Upper lobe of left lung (tissue), 6 donors: Measurements from ENCODE around the gene CELSR2. TPM values are rescaled to one million over a fixed set of nuclear protein-coding genes. Genes with fewer than 3 reads are reported as not detected.

Experiments used
- ATAC-seq, 2 donors: fragments of 200-7000 bp; cut with Tn5 transposase; one replicate each; pipeline ENCODE4 v1.9.1; 2022; ENCODE audit warnings: mild to moderate bottlenecking in 2 of 2, moderate library complexity in 2 of 2; ENCODE audit not compliant: low FRiP score in 2 of 2
- DNase-seq, 2 donors: peaks; one replicate each; pipeline ENCODE4 v3.0.0-alpha.2; 2019 to 2020
- H3K27ac ChIP-seq, 4 donors: fragments of 200-600 bp; sonication (generic); one replicate each; pipeline ENCODE4 v1.5.1; 2016 to 2019
- H3K27me3 ChIP-seq, 4 donors: fragments of 200-600 bp; sonication (generic); one replicate each; pipeline ENCODE4 v1.5.1; 2017 to 2019
- H3K36me3 ChIP-seq, 4 donors: fragments of 200-600 bp; sonication (generic); one replicate each; pipeline ENCODE4 v1.5.1; 2016 to 2019
- H3K4me1 ChIP-seq, 4 donors: fragments of 200-600 bp; sonication (generic); one replicate each; pipeline ENCODE4 v1.5.1; 2018 to 2019
- H3K4me3 ChIP-seq, 4 donors: fragments of 200-600 bp; sonication (generic); one replicate each; pipeline ENCODE4 v1.5.1; 2017 to 2019; ENCODE audit warnings: mild to moderate bottlenecking in 2 of 4, moderate library complexity in 1 of 4
- H3K9me3 ChIP-seq, 4 donors: fragments of 200-600 bp; sonication (generic); one replicate each; pipeline ENCODE4 v1.5.1; 2018 to 2019
- CTCF ChIP-seq, 6 experiments: fragments of 450-650 bp in 4 of 6; fragments of 200-600 bp in 2 of 6; sonication (generic) in 2 of 6; IDR thresholded peaks; one replicate each; pipeline ENCODE4 v1.5.1; 2016 to 2019; ENCODE audit warnings: antibody characterized with exemption in 6 of 6
- EP300 ChIP-seq, 4 donors: sonication (generic); formaldehyde crosslinking; IDR thresholded peaks; one replicate each; pipeline ENCODE4 v1.5.1; 2017; ENCODE audit warnings: antibody characterized with exemption in 4 of 4, control low read depth in 2 of 4
- POLR2A ChIP-seq, 4 donors: fragments of 450-650 bp; IDR thresholded peaks; one replicate each; pipeline ENCODE4 v1.5.1; 2016 to 2017; ENCODE audit warnings: antibody characterized with exemption in 4 of 4, mild to moderate bottlenecking in 2 of 4
- POLR2AphosphoS5 ChIP-seq, 2 donors: sonication (generic); formaldehyde crosslinking; IDR thresholded peaks; one replicate each; pipeline ENCODE4 v1.5.1; 2017; ENCODE audit warnings: antibody characterized with exemption in 2 of 2
- WGBS, 2 donors: methylation state at CpG; one replicate each; pipeline ENCODE4 v1.1.5; 2017 to 2018; 5-methylcytosine and 5-hydroxymethylcytosine counted together
- total RNA-seq, 6 donors: library from RNA; depleted of rRNA in 4 of 6; stranded (reverse); fragments of >200 nt in 4 of 6; gene quantifications; one replicate each; pipeline versions ENCODE4 v1.1.0 to v1.2.1, GENCODE V29; 2016 to 2021
- donor health status: DM: no; HTN: no; CAD: no; lungs with moderate emphysema.
- donor health status: DM: no; HTN: yes; CAD: no; lungs with severe emphysema.

CELSR2 gene
- total RNA-seq, 6 donors from 2014 or later: 5.9 to 27.2 (median 8.8) TPM

GRCh38 chr1:109312246-109312645 lies 62.9 kb downstream of the CELSR2 start:
- Histone ChIP-seq H3K4me3 (no peak overlapping the region), H3K36me3 (peaks cover 9 to 61% (median 26%) of the 10 kb centered on the region in 4 donors), H3K4me1 (peaks cover 8 to 20% (median 10%) of the 10 kb centered on the region in 4 donors), H3K27ac (no peak overlapping the region), H3K9me3 (no peaks in the 10 kb centered on the region), H3K27me3 (no peaks in the 10 kb centered on the region)
- no peak for DNase-seq
- no peak for ATAC-seq
- no peak for TF ChIP-seq CTCF (IDR thresholded peaks at IDR 0.05)
- no peak for TF ChIP-seq POLR2A (IDR thresholded peaks at IDR 0.05)
- TF ChIP-seq POLR2AphosphoS5 (IDR thresholded peaks at IDR 0.05): no peak
- WGBS, 2 donors: 91 to 95% methylated on average over 2 of the region's 2 CpGs

- Histone ChIP-seq H3K4me1 (peaks cover 0 to 11% (median 5%) of the 10 kb centered on the region in 4 donors), H3K27ac (peak overlapping the region in 3 of 4 donors; percentile 7 to 24 (median 8)), H3K36me3 (peaks cover 11 to 71% (median 35%) of the 10 kb centered on the region in 4 donors), H3K4me3 (no peak overlapping the region), H3K27me3 (no peaks in the 10 kb centered on the region), H3K9me3 (no peaks in the 10 kb centered on the region)
- ATAC-seq: no peak
- peak in 1 of 2 donors; percentile 60 for DNase-seq
- TF ChIP-seq POLR2A (IDR thresholded peaks at IDR 0.05) (no peak), EP300 (IDR thresholded peaks at IDR 0.05) (no peak), POLR2AphosphoS5 (IDR thresholded peaks at IDR 0.05) (no peak), CTCF (IDR thresholded peaks at IDR 0.05) (no peak)
- 68 to 69% methylated on average over 12 of the region's 12 CpGs for WGBS, 2 donors
These were observed 63.8 kb downstream of the CELSR2 start for GRCh38 chr1:109312978-109313775.

GRCh38 chr1:109314795-109315194 lies 65.5 kb downstream of the CELSR2 start:
- Histone ChIP-seq H3K27me3 (no peaks in the 10 kb centered on the region), H3K4me3 (no peak overlapping the region), H3K36me3 (peaks cover 21 to 82% (median 47%) of the 10 kb centered on the region in 4 donors), H3K4me1 (peaks cover 0 to 10% (median 3%) of the 10 kb centered on the region in 4 donors), H3K27ac (no peak overlapping the region), H3K9me3 (no peaks in the 10 kb centered on the region)
- DNase-seq (no peak), ATAC-seq (no peak)
- WGBS, 2 donors: 91 to 100% methylated on average over 1 of the region's 1 CpG
- TF ChIP-seq POLR2AphosphoS5 (IDR thresholded peaks at IDR 0.05): no peak
- TF ChIP-seq EP300 (IDR thresholded peaks at IDR 0.05): no peak
- no peak for TF ChIP-seq CTCF (IDR thresholded peaks at IDR 0.05)
- no peak for TF ChIP-seq POLR2A (IDR thresholded peaks at IDR 0.05)

- WGBS, 2 donors: 77 to 86% methylated on average over 3 to 4 of the region's 4 CpGs
- TF ChIP-seq POLR2AphosphoS5 (IDR thresholded peaks at IDR 0.05): no peak
- no peak for TF ChIP-seq CTCF (IDR thresholded peaks at IDR 0.05)
- TF ChIP-seq EP300 (IDR thresholded peaks at IDR 0.05): no peak
- TF ChIP-seq POLR2A (IDR thresholded peaks at IDR 0.05): no peak
These were observed 65.9 kb downstream of the CELSR2 start for GRCh38 chr1:109315288-109315687.

More at GRCh38 chr1:109315288-109315687, 65.9 kb downstream of the CELSR2 start:
- Histone ChIP-seq H3K27me3 (no peaks in the 10 kb centered on the region), H3K9me3 (no peaks in the 10 kb centered on the region), H3K27ac (no peak overlapping the region), H3K36me3 (peaks cover 21 to 87% (median 50%) of the 10 kb centered on the region in 4 donors), H3K4me3 (no peak overlapping the region), H3K4me1 (peaks cover 0 to 10% (median 3%) of the 10 kb centered on the region in 4 donors)
- no peak for ATAC-seq
- no peak for DNase-seq
